Keratinocyte (primary cell): ENCODE results near the gene DNASE1.

Experiments used
- EZH2 ChIP-seq: IDR thresholded peaks from one replicate; pipeline ENCODE4 v1.6.1; 2012; ENCODE audit warnings: inconsistent platforms, mild to moderate bottlenecking, low read length, moderate library complexity
- TF ChIP-seq, protein P1 (sequence below), 3 experiments: IDR thresholded peaks in 1 of 3; conservative IDR thresholded peaks in 1 of 3; optimal IDR thresholded peaks in 1 of 3; 2 replicates in 2 of 3; 3 replicates in 1 of 3; pipeline versions ENCODE3 to v1.5.1; 2011; ENCODE audit warnings: low read length in 3 of 3, mild to moderate bottlenecking in 3 of 3, moderate library complexity in 2 of 3, control low read depth in 1 of 3, inconsistent platforms in 1 of 3; ENCODE audit not compliant: insufficient read depth in 2 of 3; ENCODE audit errors: extremely low read depth in 1 of 3

- TF ChIP-seq EZH2, result no peak
- TF ChIP-seq, protein P1, sequence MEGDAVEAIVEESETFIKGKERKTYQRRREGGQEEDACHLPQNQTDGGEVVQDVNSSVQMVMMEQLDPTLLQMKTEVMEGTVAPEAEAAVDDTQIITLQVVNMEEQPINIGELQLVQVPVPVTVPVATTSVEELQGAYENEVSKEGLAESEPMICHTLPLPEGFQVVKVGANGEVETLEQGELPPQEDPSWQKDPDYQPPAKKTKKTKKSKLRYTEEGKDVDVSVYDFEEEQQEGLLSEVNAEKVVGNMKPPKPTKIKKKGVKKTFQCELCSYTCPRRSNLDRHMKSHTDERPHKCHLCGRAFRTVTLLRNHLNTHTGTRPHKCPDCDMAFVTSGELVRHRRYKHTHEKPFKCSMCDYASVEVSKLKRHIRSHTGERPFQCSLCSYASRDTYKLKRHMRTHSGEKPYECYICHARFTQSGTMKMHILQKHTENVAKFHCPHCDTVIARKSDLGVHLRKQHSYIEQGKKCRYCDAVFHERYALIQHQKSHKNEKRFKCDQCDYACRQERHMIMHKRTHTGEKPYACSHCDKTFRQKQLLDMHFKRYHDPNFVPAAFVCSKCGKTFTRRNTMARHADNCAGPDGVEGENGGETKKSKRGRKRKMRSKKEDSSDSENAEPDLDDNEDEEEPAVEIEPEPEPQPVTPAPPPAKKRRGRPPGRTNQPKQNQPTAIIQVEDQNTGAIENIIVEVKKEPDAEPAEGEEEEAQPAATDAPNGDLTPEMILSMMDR (optimal IDR thresholded peaks at IDR 0.05 in 1 of 3, IDR thresholded peaks at IDR 0.05 in 1 of 3, conservative IDR thresholded peaks at IDR 0.05 in 1 of 3; ENCODE audit: extremely low read depth in 1 of 3, insufficient read depth in 2 of 3, low read length in 3 of 3), result no peak
Measured at GRCh38 chr16:3611146-3611975, 43.1 kb upstream of the DNASE1 start, which contains the start of gene SLX4.
